Endothelial cell (in vitro differentiated cells): Measurements from ENCODE around the gene GRB10. TPM values are rescaled to one million over a fixed set of nuclear protein-coding genes. Genes with fewer than 3 reads are reported as not detected.

ENCODE experiments used
- DNase-seq: peaks from one replicate; pipeline ENCODE4 v3.0.0; 2021; ENCODE audit warnings: low spot score
- H3K27ac Mint-ChIP-seq: one replicate; pipeline ENCODE4 v1.8.0; 2021; ENCODE audit warnings: mixed read lengths, inconsistent platforms; ENCODE audit not compliant: unreplicated experiment
- H3K27me3 Mint-ChIP-seq: one replicate; pipeline ENCODE4 v1.8.0; 2021; ENCODE audit warnings: mild to moderate bottlenecking, moderate library complexity, mixed read lengths, inconsistent platforms; ENCODE audit not compliant: unreplicated experiment
- H3K36me3 Mint-ChIP-seq: one replicate; pipeline ENCODE4 v1.8.0; 2021; ENCODE audit warnings: mild to moderate bottlenecking, low read depth, mixed read lengths, inconsistent platforms; ENCODE audit not compliant: unreplicated experiment
- H3K4me1 Mint-ChIP-seq: one replicate; pipeline ENCODE4 v1.8.0; 2021; ENCODE audit warnings: mild to moderate bottlenecking, mixed read lengths, inconsistent platforms; ENCODE audit not compliant: unreplicated experiment
- H3K4me3 Mint-ChIP-seq: one replicate; pipeline ENCODE4 v1.8.0; 2021; ENCODE audit warnings: mild to moderate bottlenecking, mixed read lengths, inconsistent platforms; ENCODE audit not compliant: unreplicated experiment
- H3K9me3 Mint-ChIP-seq: one replicate; pipeline ENCODE4 v1.8.0; 2021; ENCODE audit warnings: mixed read lengths, inconsistent platforms; ENCODE audit not compliant: unreplicated experiment
- CTCF ChIP-seq: fragments of 200-600 bp; sonication (generic); IDR thresholded peaks from one replicate; pipeline ENCODE4 v1.5.0; 2021; ENCODE audit warnings: antibody characterized with exemption; ENCODE audit not compliant: unreplicated experiment
- long read RNA-seq: library from polyadenylated mRNA; unstranded; transcript quantifications from one replicate; pipeline ENCODE4 v2.0.0, GENCODE V29; 2020; ENCODE audit not compliant: unreplicated experiment
- total RNA-seq: library from RNA; stranded (reverse); fragmentation: NEBNext Ultra II Directional; extraction: Animal tissue kit (Norgen Biotek cat#: 25700); gene quantifications from one replicate; pipeline ENCODE4 v1.2.1, GENCODE V29; 2021; ENCODE audit not compliant: unreplicated experiment

The GRB10 gene
- total RNA-seq: 164 TPM
- long read RNA-seq, partial matches to known transcripts: 1 of 7 reads
- long read RNA-seq, other reads (novel, unspliced or antisense): 6 of 7 reads

- Mint-ChIP-seq H3K9me3 (no peaks in the 10 kb centered on the region), H3K36me3 (peaks cover 27% of the 10 kb centered on the region), H3K4me1 (peaks cover 42% of the 10 kb centered on the region), H3K4me3 (peak within 1 kb of the TSS; percentile 84), H3K27ac (no peak within 1 kb of the TSS), H3K27me3 (peaks cover 5% of the 10 kb centered on the region)
- DNase-seq: peak; percentile 36
- no peak for TF ChIP-seq CTCF
These were observed at the start of gene GRB10 for GRCh38 chr7:50782375-50783208. Gene GRB10 (minus strand): TSS chr7:50782896. CDS start chr7:50732322, 50,574 bp downstream.

GRCh38 chr7:50828801-50829200, 46.1 kb upstream of the GRB10 start:
- H3K27ac Mint-ChIP-seq: no peak overlapping the region
- peaks cover 7% of the 10 kb centered on the region for H3K4me1 Mint-ChIP-seq
- H3K36me3 Mint-ChIP-seq: no peaks in the 10 kb centered on the region
- TF ChIP-seq CTCF: no peak
- no peak overlapping the region for H3K4me3 Mint-ChIP-seq
- H3K27me3 Mint-ChIP-seq: peaks cover 1% of the 10 kb centered on the region
- no peaks in the 10 kb centered on the region for H3K9me3 Mint-ChIP-seq
- no peak for DNase-seq

GRCh38 chr7:50828116-50828515, 45.4 kb upstream of the GRB10 start:
- H3K36me3 Mint-ChIP-seq: no peaks in the 10 kb centered on the region
- H3K4me1 Mint-ChIP-seq: peaks cover 7% of the 10 kb centered on the region
- peaks cover 1% of the 10 kb centered on the region for H3K27me3 Mint-ChIP-seq
- TF ChIP-seq CTCF: no peak
- no peak overlapping the region for H3K4me3 Mint-ChIP-seq
- no peak for DNase-seq
- H3K27ac Mint-ChIP-seq: no peak overlapping the region
- no peaks in the 10 kb centered on the region for H3K9me3 Mint-ChIP-seq

- no peak for TF ChIP-seq CTCF
- no peak overlapping the region for H3K4me3 Mint-ChIP-seq
- peaks cover 1% of the 10 kb centered on the region for H3K27me3 Mint-ChIP-seq
- H3K27ac Mint-ChIP-seq: no peak overlapping the region
- H3K4me1 Mint-ChIP-seq: peaks cover 7% of the 10 kb centered on the region
- DNase-seq: no peak
- H3K9me3 Mint-ChIP-seq: no peaks in the 10 kb centered on the region
- no peaks in the 10 kb centered on the region for H3K36me3 Mint-ChIP-seq
These were observed 44.6 kb upstream of the GRB10 start for GRCh38 chr7:50827281-50827680.

- H3K9me3 Mint-ChIP-seq: no peaks in the 10 kb centered on the region
- H3K27ac Mint-ChIP-seq: no peak overlapping the region
- no peaks in the 10 kb centered on the region for H3K36me3 Mint-ChIP-seq
- H3K27me3 Mint-ChIP-seq: no peaks in the 10 kb centered on the region
- TF ChIP-seq CTCF: no peak
- no peak for DNase-seq
- no peak overlapping the region for H3K4me3 Mint-ChIP-seq
- peaks cover 7% of the 10 kb centered on the region for H3K4me1 Mint-ChIP-seq
These were observed 43.9 kb upstream of the GRB10 start for GRCh38 chr7:50826371-50827172.
